Measurements from ENCODE around the gene ATP10B. TPM values are rescaled to one million over a fixed set of nuclear protein-coding genes. Genes with fewer than 3 reads are reported as not detected.

ATP10B gene
- total and polyA plus RNA-seq, 2 experiments from 2014 or later, result not detected

GRCh38 chr5:160679567-160680309 lies 172.3 kb downstream of the ATP10B start:
- H3K27ac ChIP-seq, result no peak overlapping the region
- no peak for DNase-seq
- TF ChIP-seq EZH2 (IDR thresholded peaks at IDR 0.05; ENCODE audit: insufficient read depth, poor library complexity, severe bottlenecking) (no peak), EZH2phosphoT487 (IDR thresholded peaks at IDR 0.05; ENCODE audit: insufficient read depth, low read depth) (no peak)
- H3K27me3 ChIP-seq (replicated peaks; ENCODE audit: insufficient read depth), result no peaks in the 10 kb centered on the region
- H3K4me3 ChIP-seq, result no peak overlapping the region
- in situ Hi-C loops (cut with MboI), result no loop called here
- H3K4me1 ChIP-seq (ENCODE audit: insufficient read depth), result no peaks in the 10 kb centered on the region
- H3F3A ChIP-seq (ENCODE audit: insufficient read depth), result no peaks in the 10 kb centered on the region
- WGBS, 2 experiments (ENCODE audit: low coverage in 1 of 2, low lambda C conversion rate in 2 of 2, missing lambda C conversion rate in 2 of 2), result 28 to 40% methylated on average over 6 of the region's 6 CpGs
- no peaks in the 10 kb centered on the region for H3K79me2 ChIP-seq (ENCODE audit: insufficient read depth)
- H3K36me3 ChIP-seq (ENCODE audit: low read depth), result no peaks in the 10 kb centered on the region
- no peak overlapping the region for H3K9ac ChIP-seq
- H3K9me3 ChIP-seq (ENCODE audit: low read depth), result no peaks in the 10 kb centered on the region
- H2AFZ ChIP-seq, result no peak overlapping the region
- H3K4me2 ChIP-seq (ENCODE audit: unreplicated experiment), result no peak overlapping the region
- H3K9me2 ChIP-seq (ENCODE audit: insufficient read depth), result no peaks in the 10 kb centered on the region
- H4K20me1 ChIP-seq (ENCODE audit: insufficient read depth), result no peaks in the 10 kb centered on the region

- Histone ChIP-seq H4K20me1 (ENCODE audit: insufficient read depth) (no peaks in the 10 kb centered on the region), H3K27ac (no peak overlapping the region), H3K9ac (no peak overlapping the region), H3K79me2 (ENCODE audit: insufficient read depth) (no peaks in the 10 kb centered on the region), H3K27me3 (replicated peaks; ENCODE audit: insufficient read depth) (no peaks in the 10 kb centered on the region), H3K36me3 (ENCODE audit: low read depth) (no peaks in the 10 kb centered on the region), H3K4me2 (ENCODE audit: unreplicated experiment) (no peak overlapping the region), H3K9me2 (ENCODE audit: insufficient read depth) (no peaks in the 10 kb centered on the region), H3K9me3 (ENCODE audit: low read depth) (no peaks in the 10 kb centered on the region), H3K4me3 (no peak overlapping the region), H3F3A (ENCODE audit: insufficient read depth) (no peaks in the 10 kb centered on the region), H3K4me1 (ENCODE audit: insufficient read depth) (no peaks in the 10 kb centered on the region), H2AFZ (no peak overlapping the region)
- DNase-seq, result no peak
- WGBS, 2 experiments (ENCODE audit: low coverage in 1 of 2, low lambda C conversion rate in 2 of 2, missing lambda C conversion rate in 2 of 2), result 14 to 16% methylated on average over 2 of the region's 2 CpGs
- TF ChIP-seq EZH2 (IDR thresholded peaks at IDR 0.05; ENCODE audit: insufficient read depth, poor library complexity, severe bottlenecking) (no peak), EZH2phosphoT487 (IDR thresholded peaks at IDR 0.05; ENCODE audit: insufficient read depth, low read depth) (no peak)
- in situ Hi-C loops (cut with MboI), result no loop called here
These were observed 176.0 kb downstream of the ATP10B start for GRCh38 chr5:160675988-160676387.

GRCh38 chr5:160674901-160675300 lies 177.1 kb downstream of the ATP10B start:
- in situ Hi-C loops (cut with MboI), result no loop called here
- Histone ChIP-seq H3K27me3 (replicated peaks; ENCODE audit: insufficient read depth) (no peaks in the 10 kb centered on the region), H3K9me2 (ENCODE audit: insufficient read depth) (no peaks in the 10 kb centered on the region), H3K27ac (no peak overlapping the region), H3K9me3 (ENCODE audit: low read depth) (no peaks in the 10 kb centered on the region), H4K20me1 (ENCODE audit: insufficient read depth) (no peaks in the 10 kb centered on the region), H3K9ac (no peak overlapping the region), H2AFZ (no peak overlapping the region), H3K4me2 (ENCODE audit: unreplicated experiment) (no peak overlapping the region), H3F3A (ENCODE audit: insufficient read depth) (no peaks in the 10 kb centered on the region), H3K4me3 (no peak overlapping the region), H3K4me1 (ENCODE audit: insufficient read depth) (no peaks in the 10 kb centered on the region), H3K79me2 (ENCODE audit: insufficient read depth) (no peaks in the 10 kb centered on the region), H3K36me3 (ENCODE audit: low read depth) (no peaks in the 10 kb centered on the region)
- WGBS, 2 experiments (ENCODE audit: low coverage in 1 of 2, low lambda C conversion rate in 2 of 2, missing lambda C conversion rate in 2 of 2), result 16 to 31% methylated on average over 3 of the region's 3 CpGs
- DNase-seq, result no peak
- no peak for TF ChIP-seq EZH2 (IDR thresholded peaks at IDR 0.05; ENCODE audit: insufficient read depth, poor library complexity, severe bottlenecking)
- TF ChIP-seq EZH2phosphoT487 (IDR thresholded peaks at IDR 0.05; ENCODE audit: insufficient read depth, low read depth), result no peak

GRCh38 chr5:160672521-160672920 lies 179.5 kb downstream of the ATP10B start:
- Histone ChIP-seq H3K27me3 (replicated peaks; ENCODE audit: insufficient read depth) (no peaks in the 10 kb centered on the region), H3K4me2 (ENCODE audit: unreplicated experiment) (no peak overlapping the region), H3K79me2 (ENCODE audit: insufficient read depth) (no peaks in the 10 kb centered on the region), H3K4me3 (no peak overlapping the region), H4K20me1 (ENCODE audit: insufficient read depth) (no peaks in the 10 kb centered on the region), H3K27ac (no peak overlapping the region), H3K9me2 (ENCODE audit: insufficient read depth) (no peaks in the 10 kb centered on the region), H3K9me3 (ENCODE audit: low read depth) (no peaks in the 10 kb centered on the region), H2AFZ (no peak overlapping the region), H3K36me3 (ENCODE audit: low read depth) (no peaks in the 10 kb centered on the region), H3F3A (ENCODE audit: insufficient read depth) (no peaks in the 10 kb centered on the region), H3K9ac (no peak overlapping the region), H3K4me1 (ENCODE audit: insufficient read depth) (no peaks in the 10 kb centered on the region)
- no peak for DNase-seq
- TF ChIP-seq EZH2phosphoT487 (IDR thresholded peaks at IDR 0.05; ENCODE audit: insufficient read depth, low read depth) (no peak), EZH2 (IDR thresholded peaks at IDR 0.05; ENCODE audit: insufficient read depth, poor library complexity, severe bottlenecking) (no peak)
- in situ Hi-C loops (cut with MboI), result no loop called here
- WGBS, 2 experiments (ENCODE audit: low coverage in 1 of 2, low lambda C conversion rate in 2 of 2, missing lambda C conversion rate in 2 of 2), result 11 to 13% methylated on average over 2 of the region's 2 CpGs

Measured in GM23248 (cell line).